GM12874 (cell line): ENCODE results near the gene ARRDC5.

ENCODE experiments used
- CTCF ChIP-seq: IDR thresholded peaks from 2 replicates; pipeline ENCODE4 v1.5.1; 2011; ENCODE audit warnings: low read depth, mild to moderate bottlenecking, control low read depth, low read length, moderate library complexity; ENCODE audit not compliant: insufficient read depth

ARRDC5 gene

GRCh38 chr19:4906963-4907362, 4.3 kb upstream of the ARRDC5 start:
- TF ChIP-seq CTCF: no peak

- no peak for TF ChIP-seq CTCF
Measured at GRCh38 chr19:4904481-4904880, 1.8 kb upstream of the ARRDC5 start.

GRCh38 chr19:4897146-4897545, 5.5 kb downstream of the ARRDC5 start:
- TF ChIP-seq CTCF: no peak

GRCh38 chr19:4896372-4896771, 6.3 kb downstream of the ARRDC5 start:
- no peak for TF ChIP-seq CTCF

- TF ChIP-seq CTCF: no peak
Measured at GRCh38 chr19:4891066-4891465, 11.6 kb downstream of the ARRDC5 start.

- TF ChIP-seq CTCF: no peak
Measured at GRCh38 chr19:4889034-4889815, 13.5 kb downstream of the ARRDC5 start.

- no peak for TF ChIP-seq CTCF
Measured at GRCh38 chr19:4879041-4879440, 23.7 kb downstream of the ARRDC5 start.
